GM11168 (cell line): ENCODE measurements around the gene ZNF567.
"Not testable (repeated sequence)": the region's sequence is repeated elsewhere in the genome, so short reads cannot be mapped to it uniquely, and the experiment has no call there.

Experiments
- in situ Hi-C: fragments of 300-500 bp; cut with MboI; formaldehyde crosslinking; loops from one replicate; pipeline ENCODE4 v1.12.0; 2022; ENCODE audit warnings: low sequenced_read_pairs; ENCODE audit not compliant: unreplicated experiment

Gene ZNF567

GRCh38 chr19:36687214-36688056 is at the start of gene ZNF567:
ZNF567 (plus strand) TSS chr19:36687612; CDS start chr19:36694868, 7,256 bp downstream.
- in situ Hi-C loops, result no loop called here

GRCh38 chr19:36638862-36639510 is 48.4 kb upstream of the ZNF567 start:
- in situ Hi-C loops, result no loop called here

GRCh38 chr19:36646746-36647145 is 40.7 kb upstream of the ZNF567 start:
- in situ Hi-C loops, result no loop called here

- in situ Hi-C loops, result no loop called here
Measured at GRCh38 chr19:36652958-36653357, 34.5 kb upstream of the ZNF567 start.

GRCh38 chr19:36665832-36666231 is 21.6 kb upstream of the ZNF567 start:
- in situ Hi-C loops, result no loop called here

GRCh38 chr19:36668646-36669045 is 18.8 kb upstream of the ZNF567 start:
- in situ Hi-C loops, result no loop called here

- in situ Hi-C loops, result no loop called here
Measured at GRCh38 chr19:36672368-36672767, 15.0 kb upstream of the ZNF567 start.

- in situ Hi-C loops, result no loop called here
Measured at GRCh38 chr19:36674201-36674600, 13.2 kb upstream of the ZNF567 start.

GRCh38 chr19:36679455-36679854 is 8.0 kb upstream of the ZNF567 start:
- in situ Hi-C loops, result no loop called here

- in situ Hi-C loops, result no loop called here
Measured at GRCh38 chr19:36685835-36686234, 1.6 kb upstream of the ZNF567 start.

- in situ Hi-C loops, result no loop called here
Measured at GRCh38 chr19:36686365-36687213, 823 bp upstream of the ZNF567 start.

GRCh38 chr19:36688058-36688457 is 646 bp downstream of the ZNF567 start:
- in situ Hi-C loops, result no loop called here

- in situ Hi-C loops, result no loop called here
Measured at GRCh38 chr19:36707134-36707533, 19.7 kb downstream of the ZNF567 start.

GRCh38 chr19:36709423-36709822 is 22.0 kb downstream of the ZNF567 start:
- in situ Hi-C loops, result no loop called here

- in situ Hi-C loops, result no loop called here
Measured at GRCh38 chr19:36719687-36720556, 32.5 kb downstream of the ZNF567 start.

GRCh38 chr19:36736166-36736565 is 48.8 kb downstream of the ZNF567 start:
- in situ Hi-C loops, result not testable (repeated sequence)

GRCh38 chr19:36745870-36746269 is 58.5 kb downstream of the ZNF567 start:
- in situ Hi-C loops, result no loop called here

- in situ Hi-C loops, result no loop called here
Measured at GRCh38 chr19:36747750-36748149, 60.3 kb downstream of the ZNF567 start.

- in situ Hi-C loops, result no loop called here
Measured at GRCh38 chr19:36748431-36749275, 61.2 kb downstream of the ZNF567 start.
